Smooth muscle cell (in vitro differentiated cells): ENCODE data around the gene EPHX1. TPM values are rescaled to one million over a fixed set of nuclear protein-coding genes. Genes with fewer than 3 reads are reported as not detected.

Experiments
- DNase-seq: peaks from one replicate; lab custom pipeline; 2025; ENCODE audit not compliant: unreplicated experiment; lab: John Stamatoyannopoulos, UW
- H2AFZ ChIP-seq: fragments of 200-600 bp; sonication (generic); 2 replicates; pipeline ENCODE4 v1.6.0; 2016; ENCODE audit warnings: antibody characterized with exemption, low read depth, mild to moderate bottlenecking
- H3F3A ChIP-seq: fragments of 200-600 bp; sonication (generic); 2 replicates; pipeline ENCODE4 v1.6.0; 2017; ENCODE audit warnings: antibody characterized with exemption, low read depth
- H3K27ac ChIP-seq: fragments of 200-600 bp; sonication (generic); 2 replicates; pipeline ENCODE4 v1.5.1; 2016; ENCODE audit warnings: low read depth, mild to moderate bottlenecking
- H3K27me3 ChIP-seq: fragments of 200-600 bp; sonication (generic); 2 replicates; pipeline ENCODE4 v1.6.1; 2016; ENCODE audit warnings: low read depth, mild to moderate bottlenecking
- H3K36me3 ChIP-seq: fragments of 200-600 bp; sonication (generic); 2 replicates; pipeline ENCODE4 v1.5.1; 2016; ENCODE audit warnings: low read depth
- H3K4me1 ChIP-seq: fragments of 200-600 bp; sonication (generic); 2 replicates; pipeline ENCODE4 v1.5.1; 2016; ENCODE audit warnings: low read depth
- H3K4me2 ChIP-seq: fragments of 200-600 bp; sonication (generic); 2 replicates; pipeline ENCODE4 v1.6.0; 2016; ENCODE audit warnings: mild to moderate bottlenecking
- H3K4me3 ChIP-seq: fragments of 200-600 bp; sonication (generic); 2 replicates; pipeline ENCODE4 v1.5.1; 2016; ENCODE audit warnings: mild to moderate bottlenecking
- H3K79me2 ChIP-seq: fragments of 200-600 bp; sonication (generic); 2 replicates; pipeline ENCODE4 v1.6.0; 2016; ENCODE audit warnings: low read depth, mild to moderate bottlenecking
- H3K9ac ChIP-seq: fragments of 200-600 bp; sonication (generic); 2 replicates; pipeline ENCODE4 v1.6.0; 2016; ENCODE audit warnings: low read depth
- H3K9me3 ChIP-seq: fragments of 200-600 bp; sonication (generic); replicated peaks from 2 replicates; pipeline ENCODE4 v1.5.1; 2016; ENCODE audit warnings: low read depth
- H4K20me1 ChIP-seq: fragments of 200-600 bp; sonication (generic); 2 replicates; pipeline ENCODE4 v1.6.0; 2016; ENCODE audit warnings: low read depth
- WGBS: methylation state at CpG from one replicate; pipeline ENCODE4 v1.1.7; 2016; ENCODE audit warnings: low lambda C conversion rate; 5-methylcytosine and 5-hydroxymethylcytosine counted together
- polyA plus RNA-seq: library from polyadenylated mRNA; unstranded; fragments of >200 nt; fragmentation: Nextera tagmentation; extraction: Ambion mirVana; gene quantifications from 2 replicates; pipeline ENCODE4 v1.2.1, GENCODE V29; 2016
- total RNA-seq: library from RNA; depleted of rRNA; stranded (reverse); fragments of >200 nt; gene quantifications from 2 replicates; pipeline ENCODE4 v1.2.3, GENCODE V29; 2014
- TF ChIP-seq, protein P1 (sequence below): fragments of 200-600 bp; sonication (generic); IDR thresholded peaks from 2 replicates; pipeline ENCODE4 v1.5.1; 2017; ENCODE audit warnings: borderline replicate concordance, mild to moderate bottlenecking, antibody characterized with exemption; ENCODE audit not compliant: insufficient read depth, poor library complexity, severe bottlenecking

EPHX1 gene
- total and polyA plus RNA-seq, 2 experiments from 2014 or later, result 16.1 to 22.2 TPM

DNA sequence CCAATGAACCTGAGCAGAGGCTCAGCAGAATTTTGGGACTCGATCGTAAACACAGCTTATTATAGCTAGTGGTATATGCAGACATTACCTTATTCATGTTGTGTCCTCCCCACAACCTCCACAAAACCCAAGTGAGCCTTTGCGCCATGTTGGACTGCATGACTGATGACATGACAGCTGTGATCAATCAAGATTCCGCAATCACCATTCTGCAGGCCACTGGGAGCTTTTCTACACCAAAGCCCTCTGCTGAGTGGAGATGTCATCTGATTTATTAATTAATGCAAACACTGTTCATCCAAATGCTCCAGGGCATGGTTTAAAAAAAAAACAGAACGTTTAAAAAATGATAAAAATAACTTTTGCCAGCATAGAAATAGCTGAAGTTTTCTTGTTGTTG, 40.2 kb upstream of the EPHX1 start:
- Histone ChIP-seq H3K9me3 (no peaks in the 10 kb centered on the region), H3K79me2 (no peaks in the 10 kb centered on the region), H3K4me3 (no peak overlapping the region), H2AFZ (no peak overlapping the region), H4K20me1 (no peaks in the 10 kb centered on the region), H3F3A (peaks cover 43% of the 10 kb centered on the region), H3K4me2 (no peak overlapping the region), H3K27ac (no peak overlapping the region), H3K27me3 (no peaks in the 10 kb centered on the region), H3K36me3 (no peaks in the 10 kb centered on the region), H3K4me1 (peaks cover 25% of the 10 kb centered on the region), H3K9ac (no peak overlapping the region)
- no peak for DNase-seq
- 86% methylated on average over 5 of the region's 5 CpGs for WGBS
- TF ChIP-seq, protein P1, sequence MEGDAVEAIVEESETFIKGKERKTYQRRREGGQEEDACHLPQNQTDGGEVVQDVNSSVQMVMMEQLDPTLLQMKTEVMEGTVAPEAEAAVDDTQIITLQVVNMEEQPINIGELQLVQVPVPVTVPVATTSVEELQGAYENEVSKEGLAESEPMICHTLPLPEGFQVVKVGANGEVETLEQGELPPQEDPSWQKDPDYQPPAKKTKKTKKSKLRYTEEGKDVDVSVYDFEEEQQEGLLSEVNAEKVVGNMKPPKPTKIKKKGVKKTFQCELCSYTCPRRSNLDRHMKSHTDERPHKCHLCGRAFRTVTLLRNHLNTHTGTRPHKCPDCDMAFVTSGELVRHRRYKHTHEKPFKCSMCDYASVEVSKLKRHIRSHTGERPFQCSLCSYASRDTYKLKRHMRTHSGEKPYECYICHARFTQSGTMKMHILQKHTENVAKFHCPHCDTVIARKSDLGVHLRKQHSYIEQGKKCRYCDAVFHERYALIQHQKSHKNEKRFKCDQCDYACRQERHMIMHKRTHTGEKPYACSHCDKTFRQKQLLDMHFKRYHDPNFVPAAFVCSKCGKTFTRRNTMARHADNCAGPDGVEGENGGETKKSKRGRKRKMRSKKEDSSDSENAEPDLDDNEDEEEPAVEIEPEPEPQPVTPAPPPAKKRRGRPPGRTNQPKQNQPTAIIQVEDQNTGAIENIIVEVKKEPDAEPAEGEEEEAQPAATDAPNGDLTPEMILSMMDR, result no peak

DNA sequence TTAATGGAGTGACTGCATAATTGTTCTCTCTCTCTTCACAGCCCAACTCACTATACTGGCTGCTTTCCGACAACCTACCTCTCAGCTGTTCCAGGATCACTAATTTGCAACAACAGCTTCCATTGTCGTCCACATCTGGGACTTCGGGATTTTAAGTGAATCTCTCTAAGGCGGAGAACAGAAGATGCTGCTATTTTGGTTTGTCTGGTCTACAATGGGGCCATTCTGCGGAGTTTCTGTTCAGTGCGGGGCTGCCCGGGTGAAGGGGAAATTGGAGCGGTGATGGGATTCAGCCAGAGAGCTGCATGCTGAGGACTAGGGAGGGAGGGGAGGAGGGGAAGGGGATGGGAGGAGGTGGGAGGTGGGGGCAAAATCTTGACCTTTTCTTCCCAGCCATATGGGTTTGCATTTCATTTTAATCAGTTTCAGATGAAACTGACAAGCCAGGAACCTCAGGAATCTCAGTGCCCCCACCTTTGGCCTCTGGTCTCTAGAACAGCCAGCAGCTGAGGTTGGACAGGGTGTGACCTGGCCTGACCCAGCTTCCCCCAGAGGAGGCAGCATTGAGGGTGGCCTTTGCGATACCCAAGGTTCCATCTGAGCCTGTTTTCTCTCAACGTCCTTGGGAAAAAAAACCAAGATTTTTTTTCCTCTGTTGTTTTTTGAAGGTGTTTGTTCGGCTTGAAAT, 39.2 kb upstream of the EPHX1 start:
- Histone ChIP-seq H3K4me2 (peak overlapping the region; percentile 27), H3K9ac (no peak overlapping the region), H4K20me1 (no peaks in the 10 kb centered on the region), H3K27ac (no peak overlapping the region), H3K9me3 (no peaks in the 10 kb centered on the region), H2AFZ (no peak overlapping the region), H3F3A (peaks cover 47% of the 10 kb centered on the region), H3K27me3 (no peaks in the 10 kb centered on the region), H3K79me2 (no peaks in the 10 kb centered on the region), H3K36me3 (no peaks in the 10 kb centered on the region), H3K4me3 (no peak overlapping the region), H3K4me1 (peaks cover 25% of the 10 kb centered on the region)
- TF ChIP-seq, protein P1, result no peak
- DNase-seq, result no peak
- 63% methylated on average over 11 of the region's 11 CpGs for WGBS

DNA sequence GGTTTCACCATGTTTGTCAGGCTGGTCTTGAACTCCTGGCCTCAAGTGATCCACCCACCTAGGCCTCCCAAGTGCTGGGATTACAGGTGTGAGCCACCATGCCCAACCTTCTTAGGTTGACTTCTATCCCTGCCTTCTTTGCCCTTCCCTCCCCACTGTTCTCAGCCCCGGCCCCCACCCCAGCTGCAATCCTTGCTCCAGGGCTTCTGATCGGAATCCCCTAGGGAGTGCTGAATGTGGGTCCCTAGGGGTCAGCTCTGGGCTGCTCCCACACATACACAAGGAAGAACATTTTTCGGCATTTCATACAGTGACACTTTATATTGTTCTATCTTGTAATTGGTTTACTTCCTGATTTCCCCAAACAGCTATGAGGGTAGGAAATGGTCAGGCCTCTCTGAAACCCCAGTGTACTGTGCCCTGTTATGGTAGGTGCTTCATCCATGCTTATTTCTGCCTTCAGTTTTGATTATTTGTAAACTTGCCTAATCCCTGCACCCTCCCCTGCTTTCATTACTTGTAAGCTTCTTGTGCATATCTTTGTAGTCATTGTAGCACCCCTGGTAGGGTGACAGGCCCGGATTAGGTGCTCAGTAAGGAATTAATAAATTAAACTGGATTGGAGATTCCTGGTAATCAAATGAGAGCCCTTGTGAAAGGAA, 38.1 kb upstream of the EPHX1 start:
- H3K4me3 ChIP-seq, result no peak overlapping the region
- peak overlapping the region; percentile 67 for H2AFZ ChIP-seq
- no peaks in the 10 kb centered on the region for H4K20me1 ChIP-seq
- no peak overlapping the region for H3K9ac ChIP-seq
- TF ChIP-seq, protein P1, result no peak
- no peak overlapping the region for H3K4me2 ChIP-seq
- H3K9me3 ChIP-seq, result no peaks in the 10 kb centered on the region
- peaks cover 9% of the 10 kb centered on the region for H3K79me2 ChIP-seq
- WGBS, result 88% methylated on average over 4 of the region's 4 CpGs
- no peak for DNase-seq
- H3K27me3 ChIP-seq, result no peaks in the 10 kb centered on the region
- H3K36me3 ChIP-seq, result no peaks in the 10 kb centered on the region
- peak overlapping the region; percentile 41 for H3K27ac ChIP-seq
- peaks cover 26% of the 10 kb centered on the region for H3K4me1 ChIP-seq
- peaks cover 38% of the 10 kb centered on the region for H3F3A ChIP-seq
